K562 (cell line): Measurements from ENCODE around the gene ZKSCAN5. TPM values are rescaled to one million over a fixed set of nuclear protein-coding genes. Genes with fewer than 3 reads are reported as not detected.

Experiments
- ADNP ChIP-seq: fragments of 200-800 bp; sonication (Bioruptor generic); IDR thresholded peaks from 2 replicates; pipeline ENCODE4 v1.6.1; 2016; ENCODE audit warnings: missing genetic modification characterization, missing compliant biosample characterization
- DMBX1 ChIP-seq: fragments of 250-450 bp; sonication (Bioruptor Pico); IDR thresholded peaks from 2 replicates; pipeline ENCODE4 v1.8.0; 2022; ENCODE audit warnings: inconsistent platforms, mild to moderate bottlenecking, moderate library complexity, borderline replicate concordance
- FOS ChIP-seq: IDR thresholded peaks from 3 replicates; pipeline ENCODE4 v1.6.1; 2011; ENCODE audit not compliant: insufficient read length; ENCODE audit errors: extremely low read depth
- HNRNPUL1 ChIP-seq: fragments of 200-400 bp; formaldehyde crosslinking; IDR thresholded peaks from 2 replicates; pipeline ENCODE4 v1.6.1; 2017; ENCODE audit warnings: low read length
- KLF16 ChIP-seq: IDR thresholded peaks from 2 replicates; pipeline ENCODE4 v1.6.1; 2016; ENCODE audit warnings: antibody characterized with exemption
- POLR3G ChIP-seq: IDR thresholded peaks from 2 replicates; pipeline ENCODE4 v1.6.1; 2011; ENCODE audit not compliant: insufficient read length, insufficient replicate concordance; ENCODE audit errors: extremely low read depth
- RBM25 ChIP-seq: fragments of 200-400 bp; formaldehyde crosslinking; IDR thresholded peaks from 2 replicates; pipeline ENCODE4 v1.6.1; 2018; ENCODE audit warnings: low read length, low read depth, moderate library complexity; ENCODE audit not compliant: severe bottlenecking
- SP1 ChIP-seq: sonication (generic); formaldehyde crosslinking; IDR thresholded peaks from 2 replicates; pipeline ENCODE4 v1.8.1; 2022; ENCODE audit warnings: mild to moderate bottlenecking, missing genetic modification reagents
- ZBTB1 ChIP-seq: sonication (generic); formaldehyde crosslinking; IDR thresholded peaks from 2 replicates; pipeline ENCODE4 v1.8.1; 2023; ENCODE audit warnings: missing genetic modification reagents, low read depth, mild to moderate bottlenecking, borderline replicate concordance
- ZC3H11A ChIP-seq: IDR thresholded peaks from 2 replicates; pipeline ENCODE4 v1.6.1; 2012; ENCODE audit warnings: low read depth, low read length, improper control_type of control experiment
- ZC3H8 ChIP-seq: fragments of 450-650 bp; IDR thresholded peaks from 2 replicates; pipeline ENCODE4 v1.6.1; 2017
- ZFP30 ChIP-seq: fragments of 250-450 bp; sonication (Bioruptor Pico); IDR thresholded peaks from 2 replicates; pipeline ENCODE4 v1.8.0; 2022; ENCODE audit warnings: moderate library complexity, mild to moderate bottlenecking, inconsistent platforms, borderline replicate concordance
- ZNF134 ChIP-seq: fragments of 250-450 bp; sonication (Bioruptor Pico); conservative IDR thresholded peaks from 2 replicates; pipeline ENCODE4 v1.4.0; 2020
- ZNF57 ChIP-seq: fragments of 450-650 bp; formaldehyde crosslinking; IDR thresholded peaks from 2 replicates; pipeline ENCODE4 v1.4.0; 2020; ENCODE audit warnings: mild to moderate bottlenecking, moderate library complexity
- polyA plus RNA-seq, 8 experiments: library from polyadenylated mRNA; depleted of rRNA in 4 of 8; stranded (reverse) in 5 of 8; unstranded in 3 of 8; fragments of >200 nt; fragmentation: Nextera tagmentation in 2 of 8; fragmentation: Illumina TruSeq in 1 of 8; extraction: Ambion mirVana in 2 of 8; extraction: Trizol in 1 of 8; gene quantifications; 2 replicates each; pipeline versions ENCODE4 v1.2.1 to v1.2.3, GENCODE V29; 2011 to 2014; ENCODE audit warnings: inconsistent platforms in 1 of 8, missing spikeins in 1 of 8
- total RNA-seq, 7 experiments: library from RNA; depleted of rRNA in 6 of 7; stranded (reverse); fragments of >200 nt in 6 of 7; fragmentation: Illumina TruSeq in 2 of 7; extraction: Trizol in 2 of 7; gene quantifications; 2 replicates each; pipeline versions ENCODE4 v1.2.1 to v1.2.3, GENCODE V29; 2011 to 2021; ENCODE audit warnings: low replicate concordance in 1 of 7
- TF ChIP-seq, protein P1 (sequence below): sonication (generic); formaldehyde crosslinking; IDR thresholded peaks from 2 replicates; pipeline ENCODE4 v1.8.1; 2023; ENCODE audit warnings: mild to moderate bottlenecking, missing genetic modification reagents
- TF ChIP-seq, protein P2 (sequence below): fragments of 450-650 bp; formaldehyde crosslinking; IDR thresholded peaks from 2 replicates; pipeline ENCODE4 v1.4.0; 2020; ENCODE audit warnings: mild to moderate bottlenecking, mixed read lengths
- TF ChIP-seq, protein P3 (sequence below): fragments of 450-650 bp; IDR thresholded peaks from one replicate; pipeline ENCODE4 v1.6.1; 2018; ENCODE audit warnings: mild to moderate bottlenecking, moderate library complexity; ENCODE audit not compliant: partially characterized antibody
- TF ChIP-seq, protein P4 (sequence below): fragments of 200-800 bp; sonication (Bioruptor generic); IDR thresholded peaks from 2 replicates; pipeline ENCODE4 v1.6.1; 2017; ENCODE audit warnings: missing genetic modification characterization, missing compliant biosample characterization

ZKSCAN5 gene
- total and polyA plus RNA-seq, 9 of the 15 experiments (the other 6 are each of a cell fraction or from before 2014, with no cell fraction given): 4.2 to 19.0 (median 15.0) TPM

DNA sequence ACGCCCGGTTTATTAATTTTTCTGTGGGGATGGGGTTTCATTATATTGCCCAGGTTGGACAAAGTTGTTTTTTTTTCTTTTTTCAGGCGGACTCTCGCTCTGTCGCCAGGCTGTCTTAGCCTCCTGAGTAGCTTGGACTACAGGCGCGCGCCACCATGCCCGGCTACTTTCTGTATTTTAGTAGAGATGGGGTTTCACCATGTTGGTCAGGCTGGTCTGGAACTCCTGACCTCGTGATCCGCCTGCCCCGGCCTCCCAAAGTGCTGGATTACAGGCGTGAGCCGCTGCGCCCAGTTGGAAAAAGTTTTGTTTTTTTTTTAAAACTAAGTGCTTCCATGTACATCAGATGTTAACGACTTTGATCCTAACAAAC lies 3.8 kb upstream of the ZKSCAN5 start (continued):
- TF ChIP-seq, protein P1, sequence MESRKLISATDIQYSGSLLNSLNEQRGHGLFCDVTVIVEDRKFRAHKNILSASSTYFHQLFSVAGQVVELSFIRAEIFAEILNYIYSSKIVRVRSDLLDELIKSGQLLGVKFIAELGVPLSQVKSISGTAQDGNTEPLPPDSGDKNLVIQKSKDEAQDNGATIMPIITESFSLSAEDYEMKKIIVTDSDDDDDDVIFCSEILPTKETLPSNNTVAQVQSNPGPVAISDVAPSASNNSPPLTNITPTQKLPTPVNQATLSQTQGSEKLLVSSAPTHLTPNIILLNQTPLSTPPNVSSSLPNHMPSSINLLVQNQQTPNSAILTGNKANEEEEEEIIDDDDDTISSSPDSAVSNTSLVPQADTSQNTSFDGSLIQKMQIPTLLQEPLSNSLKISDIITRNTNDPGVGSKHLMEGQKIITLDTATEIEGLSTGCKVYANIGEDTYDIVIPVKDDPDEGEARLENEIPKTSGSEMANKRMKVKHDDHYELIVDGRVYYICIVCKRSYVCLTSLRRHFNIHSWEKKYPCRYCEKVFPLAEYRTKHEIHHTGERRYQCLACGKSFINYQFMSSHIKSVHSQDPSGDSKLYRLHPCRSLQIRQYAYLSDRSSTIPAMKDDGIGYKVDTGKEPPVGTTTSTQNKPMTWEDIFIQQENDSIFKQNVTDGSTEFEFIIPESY: peak; percentile 43; the same call in 1 of the 2 replicates
- TF ChIP-seq ZC3H8 (0 out of 2 replicates have a peak, but pooled peaks have one; percentile 41), DMBX1 (CRISPR knock-in tag) (no peak), SP1 (CRISPR knock-in tag) (no peak), HNRNPUL1 (no peak), ZBTB1 (CRISPR knock-in tag) (0 out of 2 replicates have a peak, but pooled peaks have one; percentile 2), POLR3G (no peak), ZFP30 (CRISPR knock-in tag) (no peak), ZNF57 (CRISPR knock-in tag) (no peak), RBM25 (no peak), ZC3H11A (no peak), ADNP (tag) (no peak), ZNF134 (CRISPR knock-in tag) (no peak), FOS (no peak), KLF16 (no peak)
- TF ChIP-seq, protein P2, sequence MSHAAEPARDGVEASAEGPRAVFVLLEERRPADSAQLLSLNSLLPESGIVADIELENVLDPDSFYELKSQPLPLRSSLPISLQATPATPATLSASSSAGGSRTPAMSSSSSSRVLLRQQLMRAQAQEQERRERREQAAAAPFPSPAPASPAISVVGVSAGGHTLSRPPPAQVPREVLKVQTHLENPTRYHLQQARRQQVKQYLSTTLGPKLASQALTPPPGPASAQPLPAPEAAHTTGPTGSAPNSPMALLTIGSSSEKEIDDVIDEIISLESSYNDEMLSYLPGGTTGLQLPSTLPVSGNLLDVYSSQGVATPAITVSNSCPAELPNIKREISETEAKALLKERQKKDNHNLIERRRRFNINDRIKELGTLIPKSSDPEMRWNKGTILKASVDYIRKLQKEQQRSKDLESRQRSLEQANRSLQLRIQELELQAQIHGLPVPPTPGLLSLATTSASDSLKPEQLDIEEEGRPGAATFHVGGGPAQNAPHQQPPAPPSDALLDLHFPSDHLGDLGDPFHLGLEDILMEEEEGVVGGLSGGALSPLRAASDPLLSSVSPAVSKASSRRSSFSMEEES (CRISPR knock-in tag): peak; percentile 10; the same call in 1 of the 2 replicates
- TF ChIP-seq, protein P3, sequence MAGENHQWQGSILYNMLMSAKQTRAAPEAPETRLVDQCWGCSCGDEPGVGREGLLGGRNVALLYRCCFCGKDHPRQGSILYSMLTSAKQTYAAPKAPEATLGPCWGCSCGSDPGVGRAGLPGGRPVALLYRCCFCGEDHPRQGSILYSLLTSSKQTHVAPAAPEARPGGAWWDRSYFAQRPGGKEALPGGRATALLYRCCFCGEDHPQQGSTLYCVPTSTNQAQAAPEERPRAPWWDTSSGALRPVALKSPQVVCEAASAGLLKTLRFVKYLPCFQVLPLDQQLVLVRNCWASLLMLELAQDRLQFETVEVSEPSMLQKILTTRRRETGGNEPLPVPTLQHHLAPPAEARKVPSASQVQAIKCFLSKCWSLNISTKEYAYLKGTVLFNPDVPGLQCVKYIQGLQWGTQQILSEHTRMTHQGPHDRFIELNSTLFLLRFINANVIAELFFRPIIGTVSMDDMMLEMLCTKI: no peak
- TF ChIP-seq, protein P4, sequence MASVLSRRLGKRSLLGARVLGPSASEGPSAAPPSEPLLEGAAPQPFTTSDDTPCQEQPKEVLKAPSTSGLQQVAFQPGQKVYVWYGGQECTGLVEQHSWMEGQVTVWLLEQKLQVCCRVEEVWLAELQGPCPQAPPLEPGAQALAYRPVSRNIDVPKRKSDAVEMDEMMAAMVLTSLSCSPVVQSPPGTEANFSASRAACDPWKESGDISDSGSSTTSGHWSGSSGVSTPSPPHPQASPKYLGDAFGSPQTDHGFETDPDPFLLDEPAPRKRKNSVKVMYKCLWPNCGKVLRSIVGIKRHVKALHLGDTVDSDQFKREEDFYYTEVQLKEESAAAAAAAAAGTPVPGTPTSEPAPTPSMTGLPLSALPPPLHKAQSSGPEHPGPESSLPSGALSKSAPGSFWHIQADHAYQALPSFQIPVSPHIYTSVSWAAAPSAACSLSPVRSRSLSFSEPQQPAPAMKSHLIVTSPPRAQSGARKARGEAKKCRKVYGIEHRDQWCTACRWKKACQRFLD (CRISPR knock-in tag): no peak
